ENCODE measurements around the gene INSM2.

The INSM2 gene

GRCh38 chr14:35549551-35549950 lies 15.6 kb downstream of the INSM2 start:
- no peak for DNase-seq (ENCODE audit: low read depth, low spot score)

- no peak for DNase-seq (ENCODE audit: low read depth, low spot score)
Measured at GRCh38 chr14:35551081-35551480, 17.1 kb downstream of the INSM2 start.

GRCh38 chr14:35553808-35554207 lies 19.8 kb downstream of the INSM2 start:
- DNase-seq (ENCODE audit: low read depth, low spot score) = no peak

GRCh38 chr14:35556548-35556947 lies 22.6 kb downstream of the INSM2 start:
- no peak for DNase-seq (ENCODE audit: low read depth, low spot score)

- no peak for DNase-seq (ENCODE audit: low read depth, low spot score)
Measured at GRCh38 chr14:35557221-35557747, 23.3 kb downstream of the INSM2 start.

GRCh38 chr14:35558680-35559079 lies 24.7 kb downstream of the INSM2 start:
- DNase-seq (ENCODE audit: low read depth, low spot score) = no peak

GRCh38 chr14:35565871-35566464 lies 32.0 kb downstream of the INSM2 start:
- no peak for DNase-seq (ENCODE audit: low read depth, low spot score)

GRCh38 chr14:35571598-35571997 lies 37.6 kb downstream of the INSM2 start:
- DNase-seq (ENCODE audit: low read depth, low spot score) = no peak

- no peak for DNase-seq (ENCODE audit: low read depth, low spot score)
Measured at GRCh38 chr14:35573911-35574310, 39.9 kb downstream of the INSM2 start.

- no peak for DNase-seq (ENCODE audit: low read depth, low spot score)
Measured at GRCh38 chr14:35576260-35576659, 42.3 kb downstream of the INSM2 start.

GRCh38 chr14:35576856-35577255 lies 42.9 kb downstream of the INSM2 start:
- no peak for DNase-seq (ENCODE audit: low read depth, low spot score)

- no peak for DNase-seq (ENCODE audit: low read depth, low spot score)
Measured at GRCh38 chr14:35578135-35578534, 44.2 kb downstream of the INSM2 start.

- DNase-seq (ENCODE audit: low read depth, low spot score) = no peak
Measured at GRCh38 chr14:35578639-35579038, 44.7 kb downstream of the INSM2 start.
